Activated CD8-positive, alpha-beta memory T cell treated with anti-CD3 and anti-CD28 coated beads for 36 hours (primary cell): ENCODE data around the gene CD1D. TPM values are rescaled to one million over a fixed set of nuclear protein-coding genes. Genes with fewer than 3 reads are reported as not detected.

Experiments used
- CTCF ChIA-PET: fragments of 350-600 bp; sonication (Branson Sonifier 250); formaldehyde crosslinking; loops from one replicate; lab custom pipeline; 2021; ENCODE audit warnings: antibody characterized with exemption; lab: Charles Lee
- POLR2A ChIA-PET: fragments of 350-600 bp; sonication (Branson Sonifier 250); formaldehyde crosslinking; loops from one replicate; lab custom pipeline; 2021; ENCODE audit warnings: antibody characterized with exemption; lab: Charles Lee
- total RNA-seq, 2 experiments: library from RNA; stranded (reverse); gene quantifications; one replicate each; pipeline ENCODE4 v1.2.3, GENCODE V29; 2021

CD1D gene
- total RNA-seq = not detected

GRCh38 chr1:158180741-158181576, at the start of gene CD1D:
Gene CD1D, plus strand, starts transcription at chr1:158180895. Its CDS starts 207 bp downstream, at chr1:158181102.
- ChIA-PET CTCF (interaction anchor here (1.2 kb wide), 1 partner anchor 10 kb away, joined by 3 read pairs; no protein-coding TSS in a partner anchor), POLR2A (no interaction called here)

DNA sequence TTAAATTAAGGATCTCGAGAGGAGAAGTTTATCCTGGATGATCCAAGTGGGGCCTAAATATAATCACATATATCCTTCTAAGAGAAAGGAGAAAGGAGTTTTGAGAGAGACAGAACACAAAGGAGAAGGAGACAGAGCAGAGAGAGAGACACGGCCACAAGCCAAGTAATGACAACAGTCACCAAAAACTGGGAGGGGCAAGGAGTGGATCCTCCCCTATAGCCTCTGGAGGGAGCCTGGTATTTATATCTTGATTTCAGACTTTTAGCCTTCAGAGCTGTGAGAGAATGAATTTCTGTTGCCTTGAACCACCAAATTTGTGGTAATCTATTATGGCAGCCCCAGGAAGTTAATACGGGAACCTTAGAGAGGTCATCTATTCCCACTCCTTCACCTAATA, 49.5 kb upstream of the CD1D start:
- POLR2A ChIA-PET = no interaction called here
- CTCF ChIA-PET = no interaction called here

GRCh38 chr1:158140764-158141192, 39.9 kb upstream of the CD1D start:
- CTCF ChIA-PET = interaction anchor here (0.5 to 1.3 kb wide), 2 partner anchors 14 to 16 kb away, joined by 3 read pairs; no protein-coding TSS in a partner anchor
- POLR2A ChIA-PET = no interaction called here

DNA sequence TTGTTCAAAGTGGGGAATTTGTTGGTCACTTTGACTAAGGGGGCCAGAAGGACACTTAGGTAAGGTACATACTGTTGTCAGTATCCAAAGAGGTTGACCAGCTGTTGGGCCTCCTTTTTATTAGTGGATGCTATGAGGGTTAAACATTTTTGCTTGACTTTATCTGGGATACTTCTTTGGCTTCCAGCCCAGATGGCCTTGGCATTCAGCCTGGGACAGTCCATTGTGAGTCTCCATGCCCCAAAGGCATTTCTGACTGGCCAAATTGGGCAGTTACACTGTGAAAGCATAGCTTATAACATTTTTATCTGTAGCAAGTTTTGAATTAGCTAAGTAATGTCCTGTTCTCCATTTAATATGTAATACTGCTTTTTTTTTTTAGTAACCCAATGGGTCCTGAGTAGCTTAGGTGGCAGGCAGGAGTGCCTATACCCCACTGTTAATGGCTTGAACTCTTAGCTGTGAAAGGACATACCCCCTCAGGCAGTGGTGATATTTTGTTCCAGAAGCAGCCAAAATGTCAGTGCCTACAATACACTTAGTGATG, 35.4 kb upstream of the CD1D start:
- CTCF ChIA-PET = no interaction called here
- POLR2A ChIA-PET = no interaction called here

DNA sequence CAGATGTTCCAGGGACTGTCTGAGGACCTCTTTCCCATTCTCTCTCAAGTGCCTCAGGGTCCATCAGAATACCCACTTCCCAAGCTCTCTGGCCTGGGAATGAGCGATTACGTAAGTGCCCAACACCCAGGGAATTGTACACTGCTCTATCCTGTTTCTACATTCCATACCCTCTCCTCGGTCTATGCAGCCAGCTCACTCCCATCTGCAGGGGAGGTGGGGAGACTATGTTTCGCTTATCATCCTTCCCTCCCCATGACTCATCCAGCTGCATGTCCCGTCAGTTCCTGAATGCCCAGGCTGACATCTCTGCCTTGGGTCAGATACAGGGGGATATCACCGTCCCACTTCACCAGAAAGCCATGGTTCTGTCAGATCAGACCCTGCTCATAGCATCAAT, 34.5 kb upstream of the CD1D start:
- POLR2A ChIA-PET = no interaction called here
- CTCF ChIA-PET = no interaction called here

DNA sequence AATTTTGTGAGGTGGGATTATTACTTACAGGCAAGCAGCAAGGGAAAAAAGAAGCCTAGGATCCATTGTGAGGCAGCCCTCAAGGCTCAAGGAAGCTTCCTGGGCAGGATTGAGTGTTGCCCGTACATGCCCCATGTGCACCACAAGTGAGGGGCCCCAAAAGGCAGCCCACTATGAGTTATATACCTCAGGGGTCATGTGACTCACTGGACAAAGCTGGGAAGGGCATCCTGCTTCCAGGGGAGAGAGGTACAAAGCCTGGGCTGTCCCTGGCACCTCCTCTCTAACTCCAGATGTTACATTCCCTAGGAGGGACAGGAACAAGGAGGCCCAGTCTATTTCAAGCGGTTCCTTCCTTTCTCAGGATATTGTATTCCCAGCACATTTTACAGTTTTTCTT, 34.0 kb upstream of the CD1D start:
- ChIA-PET CTCF (interaction anchor here (1.0 kb wide), 1 partner anchor 25 kb away, joined by 3 read pairs; no protein-coding TSS in a partner anchor), POLR2A (no interaction called here)

- ChIA-PET CTCF (interaction anchor here (1.0 kb wide), 1 partner anchor 26 kb away, joined by 3 read pairs; no protein-coding TSS in a partner anchor), POLR2A (no interaction called here)
Measured at GRCh38 chr1:158147401-158147800, 33.3 kb upstream of the CD1D start.

GRCh38 chr1:158147869-158148268, 32.8 kb upstream of the CD1D start:
- ChIA-PET POLR2A (no interaction called here), CTCF (no interaction called here)

DNA sequence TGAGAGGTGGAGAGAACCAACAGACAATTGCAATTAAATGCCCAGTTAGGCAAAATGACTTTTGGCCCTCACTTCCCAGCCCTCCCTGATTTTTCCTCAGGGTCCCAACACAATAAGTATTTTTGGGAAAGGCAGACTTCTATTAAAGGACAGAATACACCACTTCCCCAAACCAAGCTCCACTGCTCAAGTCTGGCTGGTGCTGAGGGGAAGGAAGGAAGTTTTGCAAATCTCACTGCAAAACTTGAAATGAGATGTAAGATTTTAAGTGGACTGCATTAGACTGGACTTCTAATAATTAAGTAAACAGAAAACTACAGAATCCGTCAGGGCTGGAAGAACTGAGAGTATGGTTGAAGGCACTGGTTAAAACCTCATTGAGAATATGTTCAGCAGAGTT, 32.2 kb upstream of the CD1D start:
- POLR2A ChIA-PET = no interaction called here
- CTCF ChIA-PET = interaction anchor here (1.2 kb wide), 1 partner anchor 56 kb away, joined by 3 read pairs; no protein-coding TSS in a partner anchor

GRCh38 chr1:158149175-158149574, 31.5 kb upstream of the CD1D start:
- ChIA-PET POLR2A (no interaction called here), CTCF (interaction anchor here (1.1 to 1.2 kb wide), 2 partner anchors 55 to 186 kb away, joined by 3 read pairs; no protein-coding TSS in a partner anchor)

DNA sequence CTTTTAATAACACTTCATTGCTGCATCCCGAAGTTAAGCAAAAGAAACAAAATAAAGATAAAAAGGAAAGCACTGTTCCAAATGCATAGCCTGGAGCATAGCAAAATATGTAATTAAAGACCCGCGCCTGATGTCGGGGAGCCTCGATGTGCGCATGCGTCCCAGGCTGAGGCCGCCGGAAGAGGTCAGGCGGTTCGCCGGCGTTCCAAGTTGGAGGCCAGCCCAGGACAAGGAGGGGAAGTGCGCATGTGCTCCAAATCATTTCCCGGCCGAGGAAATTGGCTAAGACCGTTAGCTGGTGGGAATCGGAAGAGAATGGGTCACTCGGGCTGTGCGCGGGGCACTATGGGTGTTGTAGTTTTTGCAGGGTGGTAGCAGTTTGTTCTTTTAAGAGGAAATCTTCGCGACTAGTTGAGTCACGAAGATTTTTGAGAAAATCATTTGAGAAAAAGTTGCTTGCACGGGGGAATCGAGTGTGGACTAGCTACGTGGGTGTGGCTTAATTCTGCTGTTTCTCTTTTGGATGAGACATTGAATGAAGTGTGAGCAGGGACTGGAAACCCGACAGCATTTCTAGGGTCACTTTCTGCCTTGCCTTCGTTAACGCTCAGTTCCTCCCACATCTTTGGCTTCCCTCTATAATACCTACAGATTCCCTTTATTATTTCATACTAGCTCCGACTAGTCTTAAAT, 31.0 kb upstream of the CD1D start:
- POLR2A ChIA-PET = no interaction called here

DNA sequence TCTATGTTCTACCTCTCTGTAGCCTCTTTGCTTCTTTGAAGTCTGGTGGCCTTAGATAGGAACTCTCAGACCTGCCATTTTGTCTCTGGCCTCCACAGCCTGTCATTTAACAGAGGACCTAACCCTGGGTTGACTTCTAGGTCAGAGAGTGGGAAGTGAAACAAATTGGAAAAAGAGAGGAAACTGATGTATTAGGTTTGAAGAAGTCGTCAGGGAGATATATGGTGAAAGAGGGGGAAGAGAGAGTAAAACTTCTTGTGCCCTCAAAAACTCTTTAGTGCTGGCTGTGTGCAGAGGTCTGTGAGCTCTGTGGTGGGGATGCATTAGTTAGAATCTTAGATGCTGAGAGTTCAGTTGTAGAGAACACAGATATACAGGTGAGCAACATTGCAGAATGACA, 30.2 kb upstream of the CD1D start:
- CTCF ChIA-PET = no interaction called here

More for the DNA sequence above, 31.0 kb upstream of the CD1D start:
- CTCF ChIA-PET = interaction anchor here (1.1 to 1.2 kb wide), 2 partner anchors 55 to 187 kb away, joined by 3 read pairs; no protein-coding TSS in a partner anchor

DNA sequence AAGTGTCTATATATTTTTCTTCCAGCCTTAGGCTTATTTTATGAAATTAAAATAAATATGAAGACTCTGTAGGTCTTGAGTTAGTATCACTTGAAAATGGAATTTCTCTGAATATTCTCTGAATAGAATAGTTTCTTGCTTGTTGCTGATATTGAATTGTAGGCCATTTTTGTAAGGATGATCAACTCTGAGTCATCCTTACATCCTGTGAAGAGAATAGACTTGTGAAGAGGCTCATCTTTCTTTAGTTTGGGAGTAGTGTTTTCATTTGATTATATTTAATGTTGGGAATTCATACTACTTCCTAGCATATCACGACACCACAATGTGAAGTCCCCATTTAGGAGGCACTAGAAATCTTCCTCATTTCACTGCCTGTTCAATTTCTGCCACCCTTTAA, 27.5 kb upstream of the CD1D start:
- ChIA-PET CTCF (no interaction called here), POLR2A (interaction anchor here (0.6 kb wide), 1 partner anchor 47 kb away, joined by 4 read pairs; no protein-coding TSS in a partner anchor)

More for the DNA sequence above, 30.2 kb upstream of the CD1D start:
- POLR2A ChIA-PET = no interaction called here

GRCh38 chr1:158153746-158154444, 26.8 kb upstream of the CD1D start:
- POLR2A ChIA-PET = interaction anchor here (0.6 kb wide), 1 partner anchor 46 kb away, joined by 4 read pairs; no protein-coding TSS in a partner anchor
- CTCF ChIA-PET = interaction anchor here (0.6 kb wide), 1 partner anchor 1214 kb away, joined by 9 read pairs; no protein-coding TSS in a partner anchor

GRCh38 chr1:158154501-158154900, 26.2 kb upstream of the CD1D start:
- CTCF ChIA-PET = no interaction called here
- POLR2A ChIA-PET = no interaction called here

DNA sequence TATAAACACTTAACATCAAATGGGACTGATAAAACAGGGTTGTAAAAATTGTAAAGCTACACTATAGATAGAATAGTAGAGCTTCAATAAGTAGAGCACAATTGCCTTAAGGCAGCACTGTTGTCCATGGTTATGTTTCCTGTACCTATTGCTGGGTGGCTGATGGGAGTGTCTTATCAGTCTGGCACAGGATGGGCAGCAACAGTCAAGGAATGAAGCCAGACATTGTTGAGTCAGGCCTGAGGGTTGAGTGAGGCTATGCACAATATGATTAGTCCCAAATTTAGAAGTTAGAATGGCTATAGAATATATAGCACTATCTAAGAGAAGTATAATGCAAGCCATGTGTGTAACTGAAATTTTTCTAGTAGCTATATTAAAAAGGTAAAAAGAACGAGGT, 25.0 kb upstream of the CD1D start:
- POLR2A ChIA-PET = no interaction called here

GRCh38 chr1:158159597-158159996, 21.1 kb upstream of the CD1D start:
- ChIA-PET CTCF (no interaction called here), POLR2A (no interaction called here)

More for the DNA sequence above, 25.0 kb upstream of the CD1D start:
- CTCF ChIA-PET = no interaction called here

DNA sequence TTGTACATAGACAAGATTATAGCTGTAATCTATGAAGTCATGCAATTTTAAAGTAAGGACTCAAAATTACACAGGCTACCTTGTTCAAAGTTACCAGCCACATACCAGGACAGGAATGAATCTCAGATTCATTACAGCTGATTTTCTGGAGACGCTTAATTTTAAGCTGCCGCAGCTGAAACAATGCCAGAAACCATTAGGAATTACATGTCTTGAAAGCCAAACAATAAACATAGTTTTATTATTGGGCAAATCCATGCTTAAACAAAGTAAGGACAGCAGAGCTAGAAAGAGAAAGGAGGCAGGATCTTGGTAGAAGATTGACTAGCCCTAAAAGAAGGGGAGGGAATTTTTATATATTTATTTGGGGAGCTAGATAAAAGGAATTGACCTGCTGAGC, 19.2 kb upstream of the CD1D start:
- ChIA-PET POLR2A (no interaction called here), CTCF (no interaction called here)
